Stimulated activated CD8-positive, alpha-beta memory T cell treated with anti-CD3 and anti-CD28 coated beads, Interleukin-15, amount 100 ng/mL, for 1 hour (primary cell): ENCODE results near the gene CDHR3.
A peak's percentile ranks its signal among the peaks of the same experiment; 100 is the strongest.
"Not testable (repeated sequence)": the region's sequence is repeated elsewhere in the genome, so short reads cannot be mapped to it uniquely, and the experiment has no call there.

Experiments used
- DNase-seq: peaks from one replicate; pipeline ENCODE4 v3.0.0-alpha.2; 2020; ENCODE audit warnings: low read depth

CDHR3 gene

DNA sequence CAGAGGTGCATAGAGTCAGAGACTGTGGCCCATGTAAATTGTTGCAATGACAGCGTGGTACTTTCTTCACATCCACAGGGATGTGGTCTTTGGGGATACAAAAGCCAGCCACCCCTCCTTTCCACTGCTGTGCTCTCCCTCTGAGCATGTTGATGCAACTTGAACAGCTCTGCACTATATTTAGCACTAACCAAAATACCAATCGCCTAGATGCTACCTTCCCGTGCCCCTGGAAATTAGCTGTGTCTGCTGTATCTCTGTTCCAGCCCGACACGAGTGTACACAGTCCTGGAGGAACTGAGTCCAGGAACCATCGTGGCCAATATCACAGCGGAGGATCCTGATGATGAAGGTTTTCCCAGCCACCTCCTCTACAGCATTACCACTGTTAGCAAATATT is 38.1 kb downstream of the CDHR3 start:
- DNase-seq: no peak

DNA sequence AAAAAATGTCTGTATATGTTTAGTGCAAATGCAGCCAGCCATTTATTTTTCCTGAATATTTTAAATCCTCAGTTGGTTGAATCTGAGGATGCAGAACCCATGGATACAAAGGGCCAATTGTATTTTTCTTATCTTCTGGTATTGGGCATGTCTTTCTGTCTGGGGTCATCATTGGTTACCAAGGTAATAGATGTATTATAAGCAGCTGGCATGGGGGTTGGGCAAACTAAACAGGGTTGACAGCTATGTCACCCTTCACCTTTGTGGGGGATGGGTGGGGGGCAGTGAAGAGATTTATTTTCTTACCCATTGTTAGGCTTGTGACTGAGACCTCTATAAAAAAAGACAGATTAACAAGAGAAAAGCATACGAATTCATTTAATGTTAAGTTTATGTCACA is 38.8 kb downstream of the CDHR3 start:
- no peak for DNase-seq

DNA sequence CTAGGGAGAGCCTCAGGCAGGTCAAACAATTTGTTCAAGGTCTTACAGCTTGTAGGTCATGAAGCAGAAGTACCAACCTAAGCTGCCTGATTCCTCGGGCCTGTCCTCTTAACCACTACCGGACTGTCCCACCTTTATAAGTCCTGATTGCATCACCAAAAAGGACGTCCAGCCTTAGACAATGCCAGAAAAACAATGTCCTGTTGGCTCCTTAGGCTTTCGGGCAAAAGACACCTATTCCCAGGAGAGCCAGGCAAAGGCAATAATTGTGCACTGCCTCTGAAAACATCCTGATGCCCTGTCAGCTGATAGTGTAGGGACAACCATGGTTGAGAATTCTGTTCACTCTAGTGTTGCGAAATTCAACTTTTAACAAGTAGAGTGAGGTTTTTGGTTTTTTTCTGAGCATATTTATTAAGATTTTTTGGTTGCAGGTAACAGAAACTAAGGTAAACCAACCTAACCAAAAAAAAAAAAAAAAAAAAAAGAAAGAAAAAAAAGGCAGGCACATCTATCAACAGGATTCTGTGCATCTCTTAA is 40.5 kb downstream of the CDHR3 start:
- no peak for DNase-seq

DNA sequence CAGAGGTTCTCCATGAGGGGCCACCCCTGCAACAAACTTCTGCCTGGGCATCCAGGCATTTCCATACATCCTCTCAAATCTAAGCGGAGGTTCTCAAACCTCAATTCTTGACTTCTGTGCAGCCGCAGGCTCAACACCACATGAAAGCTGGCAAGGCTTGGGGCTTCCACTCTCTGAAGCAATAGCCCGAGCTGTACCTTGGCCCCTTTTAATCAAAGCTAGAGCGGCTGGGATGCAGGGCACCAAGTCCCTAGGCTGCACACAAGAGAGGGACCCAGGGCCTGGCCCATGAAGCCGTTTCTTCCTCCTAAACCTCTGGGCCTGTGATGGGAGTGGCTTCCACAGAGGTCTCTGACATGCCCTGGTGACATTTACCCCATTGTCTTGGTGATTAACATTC is 43.8 kb downstream of the CDHR3 start:
- DNase-seq: no peak

DNA sequence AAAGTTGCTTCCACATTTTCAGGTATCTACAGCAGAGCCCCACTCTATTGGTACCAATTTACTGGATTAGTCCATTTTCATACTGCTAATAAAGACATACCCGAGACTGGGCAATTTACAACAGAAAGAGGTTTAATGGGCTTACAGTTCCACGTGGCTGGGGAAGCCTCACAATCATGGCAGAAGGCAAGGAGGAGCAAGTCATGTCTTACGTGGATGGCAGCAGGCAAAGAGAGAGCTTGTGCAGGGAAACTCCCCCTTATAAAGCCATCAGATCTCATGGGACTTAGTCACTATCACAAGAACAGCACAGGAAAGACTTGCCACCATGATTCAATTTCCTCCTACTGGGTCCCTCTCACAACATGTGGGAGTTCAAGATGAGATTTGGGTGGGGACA is 44.7 kb downstream of the CDHR3 start:
- DNase-seq: not testable (repeated sequence)

DNA sequence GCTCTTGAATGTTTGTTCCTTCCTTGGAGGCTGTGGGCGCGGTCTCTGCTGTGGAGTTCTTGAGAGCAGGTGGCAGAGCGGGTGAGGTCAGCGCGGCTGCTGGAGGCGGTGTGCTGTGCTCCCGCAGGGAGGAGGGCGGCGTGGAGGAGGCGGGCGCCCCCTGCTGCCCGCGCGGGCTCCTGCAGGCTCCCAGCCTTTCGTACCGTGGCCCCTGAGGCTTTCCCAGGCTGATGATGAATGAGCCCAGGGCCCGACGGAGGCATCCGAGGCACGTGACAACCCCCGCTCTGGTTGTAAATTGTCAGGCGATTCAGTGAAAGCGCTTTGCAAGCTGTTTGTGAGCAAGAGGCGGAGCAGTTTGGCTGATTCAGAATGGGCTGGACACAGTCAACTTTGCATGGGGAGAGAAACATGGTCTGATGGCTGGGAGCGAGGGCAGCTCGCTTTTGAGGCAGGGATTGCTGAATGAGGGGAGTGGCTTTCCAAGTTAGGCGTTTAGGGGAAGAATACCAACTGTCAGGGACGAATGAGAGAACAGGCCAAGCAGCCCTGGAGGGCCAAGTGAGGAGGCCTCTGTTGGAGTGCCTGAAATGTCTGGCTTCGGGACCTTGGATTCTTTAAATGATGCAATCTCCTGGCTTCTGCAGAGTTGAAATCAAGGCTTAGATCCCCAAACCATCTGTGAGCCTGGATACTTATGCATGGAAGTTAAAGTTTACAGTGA is 46.6 kb downstream of the CDHR3 start:
- peak; percentile 49 for DNase-seq

DNA sequence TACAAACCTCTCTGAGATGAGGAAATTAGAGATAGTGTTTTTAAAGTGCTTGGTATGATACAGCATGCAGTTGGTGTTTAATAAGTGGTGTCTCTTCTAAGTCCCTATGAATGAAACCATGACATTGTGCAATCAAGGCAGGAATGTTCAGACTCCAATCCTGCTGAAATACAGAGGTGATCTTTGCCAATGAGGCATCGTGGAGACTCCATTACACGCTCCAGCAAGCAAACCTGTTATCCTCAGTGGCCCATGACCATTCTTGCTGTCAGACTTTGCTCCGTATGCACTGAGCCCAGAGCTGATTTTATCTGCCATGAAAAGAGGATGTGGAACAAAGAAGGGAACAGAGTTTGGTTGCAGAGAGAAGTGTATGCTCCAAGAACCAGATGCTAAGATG is 47.3 kb downstream of the CDHR3 start:
- no peak for DNase-seq

DNA sequence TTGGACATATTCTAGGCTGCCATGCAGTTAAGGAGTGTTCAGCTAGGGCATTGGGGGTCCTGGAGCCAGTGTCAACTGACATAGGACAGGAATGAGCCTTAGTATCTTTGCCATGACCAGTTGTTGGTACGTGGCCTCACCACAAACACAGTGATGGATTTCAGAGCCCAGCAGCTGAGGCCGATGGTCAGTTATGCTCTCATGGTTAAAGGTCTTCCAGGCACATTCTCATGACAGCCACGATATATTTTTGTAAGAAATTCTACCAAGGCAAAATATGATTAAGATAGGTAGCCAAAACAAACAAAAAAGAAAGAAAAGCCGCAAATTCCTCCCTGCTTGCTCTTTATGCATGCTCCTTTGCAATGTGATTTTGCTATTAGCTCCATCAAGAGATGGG is 47.8 kb downstream of the CDHR3 start:
- no peak for DNase-seq

DNA sequence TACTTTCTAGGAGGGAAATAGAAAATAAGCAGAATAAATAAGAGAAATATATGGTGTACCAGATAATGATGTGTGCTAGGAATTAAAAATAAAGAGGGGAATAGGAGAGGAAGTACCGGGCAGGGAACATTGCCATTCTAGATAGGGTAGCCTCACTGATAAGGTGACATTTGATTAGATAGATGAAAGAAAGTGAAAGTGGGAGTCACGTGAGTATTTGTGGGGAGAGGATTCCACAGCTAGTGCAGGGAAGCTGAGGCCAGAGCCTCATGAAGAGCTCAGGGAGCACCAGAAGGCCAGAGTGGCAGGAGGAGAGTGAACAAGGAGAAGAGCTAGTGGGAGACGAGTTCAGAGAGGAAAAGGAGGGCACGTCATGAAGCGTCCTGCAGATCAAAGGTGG is 49.1 kb downstream of the CDHR3 start:
- no peak for DNase-seq

DNA sequence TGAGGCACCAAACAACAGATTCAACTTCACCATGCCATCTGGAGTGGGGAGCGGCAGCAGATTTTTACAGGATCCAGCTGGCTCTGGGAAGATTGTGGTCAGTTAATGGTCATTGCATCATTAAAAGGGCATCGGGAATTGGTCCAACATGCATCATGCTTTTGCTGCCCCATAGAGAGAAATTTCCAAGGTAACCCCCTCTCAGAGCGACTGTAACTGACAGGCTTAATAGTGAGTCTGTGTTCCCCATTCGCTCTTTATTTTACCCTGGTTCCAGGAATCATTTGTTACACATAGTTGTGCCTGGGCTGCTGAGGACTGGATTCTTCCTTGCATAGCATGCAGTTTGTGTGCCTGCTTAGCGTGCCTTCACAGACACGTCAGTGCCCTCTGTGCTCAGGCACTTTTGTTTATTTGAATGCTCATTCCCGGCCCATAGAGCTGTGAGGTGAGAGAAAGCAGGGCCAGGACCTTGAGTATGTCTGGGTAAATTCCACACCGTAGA is 49.9 kb downstream of the CDHR3 start:
- no peak for DNase-seq

DNA sequence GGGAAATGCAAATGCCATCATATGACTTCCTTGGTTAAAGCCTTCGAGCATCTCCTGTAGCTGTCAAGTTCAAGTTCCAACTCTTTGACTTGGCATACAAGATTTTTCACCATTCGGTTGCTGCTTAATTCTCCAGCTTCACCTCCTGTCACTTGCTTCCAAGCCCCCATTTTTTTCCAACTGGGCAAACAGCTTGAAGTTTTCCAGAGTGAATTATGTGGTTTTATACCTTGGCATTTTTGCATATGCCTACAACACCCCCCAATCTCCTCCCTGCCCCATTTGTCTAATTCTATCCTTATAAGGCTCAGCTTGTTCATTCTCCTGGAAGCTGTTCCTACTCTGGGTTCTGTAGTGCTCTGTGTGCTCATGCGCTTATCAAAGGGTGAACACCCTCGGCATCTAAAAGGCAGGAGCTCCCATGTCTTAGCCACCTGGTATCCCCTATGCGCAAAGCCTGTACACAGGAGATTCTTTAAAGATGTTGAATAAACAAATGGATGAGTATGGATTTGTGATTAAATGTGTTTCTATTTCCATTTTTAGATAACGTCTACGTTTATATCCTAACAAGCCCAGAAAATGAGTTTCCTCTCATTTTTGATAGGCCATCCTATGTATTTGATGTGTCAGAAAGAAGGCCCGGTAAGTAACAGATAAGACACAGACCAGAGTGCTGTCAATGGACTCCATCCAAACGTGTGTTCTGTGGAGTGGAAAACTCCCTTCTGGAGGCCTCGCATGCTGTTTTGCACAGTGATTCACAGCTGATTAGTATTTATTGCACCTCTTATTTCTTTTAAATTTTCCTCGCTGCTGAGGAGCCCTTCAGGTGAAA is 52.5 kb downstream of the CDHR3 start:
- DNase-seq: no peak

DNA sequence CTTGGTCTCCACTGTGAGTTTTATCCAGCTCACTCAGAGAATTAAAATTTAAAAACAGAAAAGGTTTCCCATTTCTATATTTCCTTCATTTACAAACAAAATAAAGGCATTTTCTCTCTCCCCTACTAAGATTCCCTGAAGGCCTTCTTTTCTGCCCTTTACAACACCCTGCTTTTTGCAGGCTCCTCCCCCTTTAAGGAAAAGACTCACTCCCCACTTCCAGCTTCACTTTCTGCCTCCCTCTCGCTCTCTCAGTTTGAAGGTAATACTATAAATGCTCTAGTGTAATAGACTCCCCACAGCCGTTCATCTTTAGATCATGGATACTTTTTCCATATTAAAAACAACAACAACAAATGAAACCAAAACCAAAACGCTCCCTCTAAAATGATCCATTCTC is 53.3 kb downstream of the CDHR3 start:
- DNase-seq: no peak

DNA sequence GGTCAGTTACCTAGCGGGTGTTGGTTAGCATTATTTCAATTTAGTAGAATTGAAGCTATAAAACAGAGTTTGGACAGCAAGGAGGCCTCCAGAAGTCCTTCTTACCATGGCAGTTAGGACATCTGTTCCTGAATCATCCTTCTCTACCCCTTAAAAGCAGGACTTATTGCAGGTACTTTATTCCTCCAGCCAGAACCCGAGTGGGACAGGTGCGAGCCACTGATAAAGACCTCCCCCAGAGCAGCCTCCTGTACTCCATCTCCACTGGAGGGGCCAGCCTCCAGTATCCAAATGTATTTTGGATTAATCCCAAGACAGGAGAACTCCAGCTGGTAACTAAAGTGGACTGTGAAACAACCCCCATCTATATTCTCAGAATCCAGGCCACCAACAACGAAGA is 54.6 kb downstream of the CDHR3 start:
- DNase-seq: no peak

DNA sequence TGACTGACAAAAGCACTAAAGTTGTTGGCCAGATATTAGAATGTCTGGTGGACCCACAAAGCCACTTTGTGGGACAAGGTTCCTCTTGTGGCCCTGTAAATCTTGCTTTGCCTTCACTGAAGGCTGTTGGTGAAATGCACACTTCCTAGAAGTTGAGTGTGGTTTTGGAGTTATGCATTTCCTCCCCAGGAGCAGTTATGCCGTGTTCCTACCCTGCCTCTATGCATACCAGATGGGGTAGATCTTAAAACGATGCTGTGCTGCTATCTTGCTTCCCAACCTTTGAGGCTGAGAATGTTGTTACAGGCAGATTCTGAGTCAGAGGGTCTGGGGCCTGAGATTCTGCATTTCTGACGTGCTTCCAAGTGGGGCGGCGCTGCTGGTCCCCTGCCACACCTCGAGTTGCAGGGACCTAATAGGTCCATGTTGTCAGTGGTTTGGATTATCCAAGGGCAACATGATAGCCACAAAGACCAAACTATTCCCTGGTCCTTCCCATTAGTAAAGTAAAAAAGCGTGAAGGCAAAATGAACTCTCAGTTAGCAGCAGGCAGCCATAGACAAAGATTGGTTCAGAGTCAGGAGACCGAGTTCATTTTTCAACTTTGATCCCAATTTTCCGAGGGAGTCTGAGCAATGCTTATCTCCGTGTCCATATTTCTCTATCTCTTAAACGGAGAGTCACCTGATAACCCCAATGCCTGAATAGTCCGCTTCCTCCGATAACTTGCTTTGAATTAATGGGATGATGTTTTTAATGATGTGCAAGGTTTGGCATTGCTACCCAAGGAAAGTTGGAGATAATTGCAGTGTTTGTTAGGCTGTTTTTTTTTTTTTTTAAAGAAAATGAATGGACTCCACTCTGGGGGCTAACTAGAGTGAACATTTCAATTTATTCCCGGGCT is 55.8 kb downstream of the CDHR3 start:
- DNase-seq: no peak

DNA sequence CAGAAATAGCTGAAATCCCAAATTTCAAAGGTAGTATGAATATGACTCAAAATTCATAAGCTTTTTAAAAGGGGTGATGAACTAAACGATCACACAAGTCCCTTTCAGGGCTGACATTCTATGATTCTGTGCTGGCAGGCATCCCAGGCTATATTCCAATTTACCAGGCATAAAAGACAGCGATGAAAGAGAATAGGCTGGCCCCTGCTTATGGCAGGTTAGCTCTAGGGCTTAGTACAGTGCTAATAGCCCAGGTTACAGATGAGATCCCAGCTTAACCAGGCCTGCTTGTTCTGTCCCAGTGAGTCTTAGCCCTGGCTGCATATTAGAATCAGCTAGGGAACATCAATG is 56.4 kb downstream of the CDHR3 start:
- DNase-seq: no peak

DNA sequence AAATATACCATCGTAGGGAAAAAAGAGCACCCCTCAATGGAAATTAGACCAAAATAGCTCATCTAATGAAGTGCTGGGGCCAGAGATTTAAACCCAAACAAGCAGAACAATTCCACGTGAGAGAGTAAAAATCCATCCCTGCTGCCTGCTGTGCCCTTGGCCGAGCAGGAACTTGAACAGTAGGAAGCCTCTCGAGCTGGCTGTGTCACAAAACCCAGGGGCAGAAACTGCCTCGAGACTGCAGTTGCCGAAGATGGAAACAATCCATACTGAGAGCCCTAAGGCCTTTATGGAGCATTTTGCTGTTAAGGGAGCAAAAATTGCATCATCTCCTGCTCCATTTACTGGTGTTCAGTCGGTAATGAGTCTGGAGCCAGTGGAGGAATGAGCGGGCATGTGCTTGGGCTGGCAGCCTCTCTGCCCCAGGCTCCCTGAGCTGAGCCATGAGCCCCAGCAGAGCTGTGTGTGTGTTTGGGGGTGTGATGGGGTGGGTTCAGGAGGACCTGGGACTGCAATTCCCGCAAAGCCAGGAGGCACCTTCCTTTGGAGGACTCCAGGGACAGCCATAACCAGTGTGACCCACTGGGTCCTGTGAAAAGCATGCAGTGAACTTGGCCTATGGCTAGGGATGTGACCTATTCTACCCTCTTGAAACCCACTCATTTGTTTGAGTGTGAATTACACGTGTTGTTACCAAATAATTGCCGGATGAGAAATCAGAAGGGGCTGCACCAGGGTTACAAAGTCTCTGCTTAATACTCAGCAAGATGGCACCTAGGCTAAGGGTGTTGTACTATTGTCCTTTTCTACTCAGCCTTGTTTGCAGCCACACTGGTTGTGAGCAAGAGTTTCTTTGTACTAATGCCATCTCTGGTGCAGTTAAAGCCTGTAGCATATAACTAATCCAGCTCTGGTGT is 58.3 kb downstream of the CDHR3 start:
- DNase-seq: no peak

DNA sequence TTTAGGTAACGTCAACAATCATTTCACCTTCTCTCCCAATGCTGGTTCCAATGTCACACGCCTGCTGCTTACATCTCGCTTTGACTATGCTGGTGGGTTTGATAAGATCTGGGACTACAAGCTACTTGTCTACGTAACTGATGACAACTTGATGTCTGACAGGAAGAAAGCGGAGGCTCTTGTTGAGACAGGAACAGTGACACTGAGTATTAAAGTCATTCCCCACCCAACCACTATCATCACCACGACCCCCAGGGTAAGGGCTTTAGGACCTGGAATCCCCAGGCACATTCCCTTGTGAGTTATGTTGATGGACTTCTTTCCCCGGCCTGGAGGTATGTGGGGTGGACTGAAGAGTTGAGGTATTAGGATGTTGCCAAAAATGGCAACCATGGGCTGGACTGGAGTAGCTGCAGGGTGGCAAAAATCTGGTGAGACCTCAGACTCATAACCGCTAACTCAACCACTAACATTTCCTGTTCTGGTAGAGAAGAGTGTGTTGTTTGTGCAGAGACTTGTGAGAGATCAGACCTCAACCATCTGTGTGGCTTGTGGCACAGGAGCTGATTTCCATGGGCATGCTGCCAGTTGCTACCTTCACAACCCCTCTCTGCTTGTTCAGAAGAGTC is 59.2 kb downstream of the CDHR3 start:
- peak; percentile 27 for DNase-seq

DNA sequence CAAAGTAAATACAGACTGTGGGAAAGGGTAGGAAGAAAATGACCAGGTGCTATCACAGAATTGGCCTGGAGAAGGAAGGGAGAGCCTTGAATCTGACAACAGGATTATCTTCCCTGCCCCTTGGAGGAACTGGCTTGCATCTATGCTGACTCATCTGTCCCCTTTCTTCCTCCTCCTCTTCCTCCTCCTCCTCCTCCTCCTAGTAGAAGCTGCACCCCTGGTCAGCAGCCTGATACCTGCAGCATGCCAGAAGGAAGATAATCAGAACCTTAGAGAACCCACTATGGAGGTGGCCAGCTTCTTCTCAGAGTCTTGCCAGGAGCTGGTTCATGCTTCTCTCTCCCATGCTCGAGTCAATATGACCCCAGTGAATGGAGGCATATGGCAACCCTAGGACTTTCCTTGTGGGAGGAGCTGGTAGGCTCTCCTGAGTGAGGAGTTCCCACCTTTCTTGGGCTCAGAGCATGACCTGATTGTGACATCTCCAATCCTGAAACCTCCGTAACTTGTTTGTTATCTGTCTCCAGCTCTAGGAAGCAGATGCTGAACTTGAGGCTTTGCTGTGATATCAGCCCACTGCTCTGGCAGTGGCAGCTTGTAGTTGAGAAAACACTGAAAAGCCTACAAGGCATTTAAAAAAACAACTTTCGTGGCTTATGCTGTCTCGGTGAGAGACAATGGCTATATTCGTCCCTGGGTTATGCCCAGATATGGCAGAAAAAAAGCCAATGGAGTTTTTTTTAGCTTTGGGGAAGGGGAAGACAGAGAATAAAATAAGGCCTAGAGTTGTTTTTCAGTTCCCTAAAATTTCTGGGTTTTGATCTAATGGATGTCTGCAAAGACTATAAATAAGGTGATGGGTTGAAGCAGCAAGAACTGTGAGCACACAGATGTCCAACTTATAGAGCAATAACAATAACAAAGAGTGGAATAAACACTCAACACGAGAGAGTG is 60.6 kb downstream of the CDHR3 start:
- no peak for DNase-seq

DNA sequence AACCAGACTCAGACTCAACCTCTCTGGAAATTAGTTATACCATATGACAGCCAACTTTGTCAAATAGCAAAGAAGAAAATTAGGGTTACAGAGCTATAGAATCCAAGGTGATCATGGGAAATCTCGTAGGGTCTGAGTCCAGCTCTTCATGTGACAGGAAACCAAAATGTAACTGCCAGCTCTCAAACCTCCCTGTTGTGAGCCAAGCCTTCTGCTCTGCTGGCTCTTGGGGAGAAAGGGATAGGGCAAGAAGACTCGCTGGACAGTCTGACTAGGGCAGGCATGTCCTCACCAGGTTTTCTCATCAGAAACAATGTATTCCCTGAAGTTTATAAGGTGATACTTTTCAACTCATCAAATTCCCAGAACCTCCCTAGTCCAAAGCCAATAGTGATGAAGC is 63.0 kb downstream of the CDHR3 start:
- DNase-seq: no peak

DNA sequence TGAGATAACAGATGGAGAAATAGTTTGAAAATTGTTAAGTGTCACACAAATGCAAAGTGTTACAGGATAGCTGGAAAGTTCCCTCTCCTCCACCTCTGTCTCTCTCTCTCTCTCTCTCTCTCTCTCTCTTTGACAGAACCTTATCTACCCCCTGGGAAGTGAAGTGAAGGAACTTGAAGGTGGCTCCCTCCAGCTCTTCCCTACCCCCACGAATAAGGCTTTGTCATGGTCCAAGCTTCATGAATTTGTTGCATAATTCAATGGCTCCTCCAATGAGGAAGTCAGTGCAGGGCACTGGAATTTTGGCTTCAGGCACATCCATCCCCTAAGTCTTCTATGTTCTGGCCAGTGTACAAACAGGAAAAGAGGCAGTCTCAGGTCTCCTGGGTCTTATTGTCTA is 66.4 kb downstream of the CDHR3 start:
- no peak for DNase-seq
